Prostate gland (tissue), 2 donors: ENCODE data around the gene SPTB.

ENCODE experiments used
- CTCF ChIP-seq, 4 experiments: fragments of 200-600 bp in 2 of 4; fragments of 450-650 bp in 2 of 4; sonication (generic) in 2 of 4; IDR thresholded peaks; 1 replicate in 3 of 4; 2 replicates in 1 of 4; pipeline ENCODE4 v1.5.1; 2016 to 2019; ENCODE audit warnings: antibody characterized with exemption in 4 of 4, mild to moderate bottlenecking in 2 of 4, moderate library complexity in 2 of 4
- POLR2AphosphoS5 ChIP-seq: sonication (generic); formaldehyde crosslinking; IDR thresholded peaks from one replicate; pipeline ENCODE4 v1.6.1; 2017; ENCODE audit warnings: antibody characterized with exemption

GRCh38 chr14:64929014-64929359 is 49.3 kb upstream of the SPTB start:
- TF ChIP-seq POLR2AphosphoS5 = no peak
- TF ChIP-seq CTCF (IDR thresholded peaks at IDR 0.05) = no peak
